A673 (cell line): ENCODE results near the gene SF3B5. TPM values are rescaled to one million over a fixed set of nuclear protein-coding genes. Genes with fewer than 3 reads are reported as not detected.

Experiments used
- BruUV-seq: library from RNA; stranded (reverse); fragments of 400-500 nt; replicated peaks from 2 replicates; lab custom pipeline; 2021; lab: Mats Ljungman, UMichigan
- CTCF ChIA-PET: fragments of 300-600 bp; sonication (Branson Sonifier 250); formaldehyde crosslinking; loops from one replicate; lab custom pipeline; 2022; ENCODE audit warnings: antibody characterized with exemption; lab: Charles Lee
- POLR2A ChIA-PET: fragments of 300-600 bp; sonication (Branson Sonifier 250); formaldehyde crosslinking; loops from one replicate; lab custom pipeline; 2022; ENCODE audit warnings: antibody characterized with exemption; ENCODE audit not compliant: low non-redundant PET; lab: Charles Lee
- DNase-seq: peaks from one replicate; pipeline ENCODE4 v3.0.0-alpha.2; 2015; ENCODE audit warnings: low spot score
- H3K27ac ChIP-seq: fragments of 200-600 bp; sonication (generic); 2 replicates; pipeline ENCODE4 v1.5.1; 2016; ENCODE audit warnings: mixed run types, low read depth, mild to moderate bottlenecking, mixed read lengths, antibody characterized with exemption, low read length; ENCODE audit not compliant: poor library complexity, severe bottlenecking
- H3K27me3 ChIP-seq: fragments of 200-600 bp; sonication (generic); replicated peaks from 2 replicates; pipeline ENCODE4 v1.6.1; 2017; ENCODE audit warnings: mixed run types, low read depth, mild to moderate bottlenecking, mixed read lengths, antibody characterized with exemption, low read length; ENCODE audit not compliant: insufficient read depth, poor library complexity
- H3K36me3 ChIP-seq: fragments of 200-600 bp; sonication (generic); 2 replicates; pipeline ENCODE4 v1.6.1; 2016; ENCODE audit warnings: mixed run types, mild to moderate bottlenecking, mixed read lengths, antibody characterized with exemption, low read length; ENCODE audit not compliant: insufficient read depth, poor library complexity, severe bottlenecking
- H3K4me1 ChIP-seq: fragments of 200-600 bp; sonication (generic); 2 replicates; pipeline ENCODE4 v1.6.1; 2017; ENCODE audit warnings: mixed run types, mild to moderate bottlenecking, mixed read lengths, antibody characterized with exemption, low read length; ENCODE audit not compliant: insufficient read depth, poor library complexity, severe bottlenecking
- H3K4me3 ChIP-seq: fragments of 200-600 bp; sonication (generic); 2 replicates; pipeline ENCODE4 v1.5.1; 2016; ENCODE audit warnings: low read depth, mixed run types, mild to moderate bottlenecking, mixed read lengths, low read length; ENCODE audit not compliant: poor library complexity, severe bottlenecking
- H3K9me3 ChIP-seq: fragments of 200-600 bp; sonication (generic); 2 replicates; pipeline ENCODE4 v1.6.1; 2016; ENCODE audit warnings: mixed run types, low read depth, mild to moderate bottlenecking, mixed read lengths, antibody characterized with exemption, low read length; ENCODE audit not compliant: poor library complexity, severe bottlenecking
- EZH2 ChIP-seq: fragments of 200-600 bp; sonication (generic); IDR thresholded peaks from 2 replicates; pipeline ENCODE4 v1.6.1; 2017; ENCODE audit warnings: borderline replicate concordance, low read depth, mild to moderate bottlenecking, mixed read lengths, antibody characterized with exemption, low read length; ENCODE audit not compliant: poor library complexity, severe bottlenecking
- intact Hi-C: fragments of 100-400 bp; cut with micrococcal nuclease; formaldehyde crosslinking; loops from one replicate; pipeline ENCODE4 v1.10.0; 2022; ENCODE audit not compliant: unreplicated experiment
- total RNA-seq: library from RNA; stranded (reverse); gene quantifications from 2 replicates; pipeline ENCODE4 v1.2.3, GENCODE V29; 2021
- TF ChIP-seq, protein P1 (sequence below): fragments of 300-800, 200-600 bp; sonication (generic); conservative IDR thresholded peaks from 2 replicates; pipeline ENCODE4 v1.5.1; 2017; ENCODE audit warnings: low read depth, mild to moderate bottlenecking, antibody characterized with exemption, low read length, moderate library complexity, mixed read lengths

The SF3B5 gene
- total RNA-seq, 1 experiment from 2014 or later: 135 TPM

DNA sequence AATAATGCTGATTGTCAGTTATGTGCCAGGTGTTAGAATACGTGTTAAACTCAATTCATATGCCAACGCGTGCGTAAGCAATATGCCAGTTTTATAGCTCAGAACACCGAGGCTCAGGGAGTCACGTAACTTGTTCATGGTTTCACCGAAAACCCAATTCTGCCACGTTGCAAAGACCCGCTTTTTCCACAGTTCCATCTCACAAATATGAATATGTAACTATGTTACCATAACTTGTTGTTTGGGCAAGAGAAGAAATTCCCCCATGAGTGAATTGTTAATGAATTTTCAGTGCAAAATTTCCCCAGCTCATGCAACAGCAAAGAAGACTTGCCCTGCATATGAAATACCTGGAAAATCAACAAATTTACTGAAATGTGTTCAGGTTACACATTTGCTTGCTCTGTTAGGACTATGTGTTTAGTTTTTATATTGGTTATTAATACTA is 30.1 kb downstream of the SF3B5 start:
- no peaks in the 10 kb centered on the region for H3K9me3 ChIP-seq
- peaks cover 3% of the 10 kb centered on the region for H3K4me1 ChIP-seq
- intact Hi-C loops: no loop called here
- ChIA-PET POLR2A (no interaction called here), CTCF (no interaction called here)
- TF ChIP-seq, protein P1, sequence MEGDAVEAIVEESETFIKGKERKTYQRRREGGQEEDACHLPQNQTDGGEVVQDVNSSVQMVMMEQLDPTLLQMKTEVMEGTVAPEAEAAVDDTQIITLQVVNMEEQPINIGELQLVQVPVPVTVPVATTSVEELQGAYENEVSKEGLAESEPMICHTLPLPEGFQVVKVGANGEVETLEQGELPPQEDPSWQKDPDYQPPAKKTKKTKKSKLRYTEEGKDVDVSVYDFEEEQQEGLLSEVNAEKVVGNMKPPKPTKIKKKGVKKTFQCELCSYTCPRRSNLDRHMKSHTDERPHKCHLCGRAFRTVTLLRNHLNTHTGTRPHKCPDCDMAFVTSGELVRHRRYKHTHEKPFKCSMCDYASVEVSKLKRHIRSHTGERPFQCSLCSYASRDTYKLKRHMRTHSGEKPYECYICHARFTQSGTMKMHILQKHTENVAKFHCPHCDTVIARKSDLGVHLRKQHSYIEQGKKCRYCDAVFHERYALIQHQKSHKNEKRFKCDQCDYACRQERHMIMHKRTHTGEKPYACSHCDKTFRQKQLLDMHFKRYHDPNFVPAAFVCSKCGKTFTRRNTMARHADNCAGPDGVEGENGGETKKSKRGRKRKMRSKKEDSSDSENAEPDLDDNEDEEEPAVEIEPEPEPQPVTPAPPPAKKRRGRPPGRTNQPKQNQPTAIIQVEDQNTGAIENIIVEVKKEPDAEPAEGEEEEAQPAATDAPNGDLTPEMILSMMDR: no peak
- no peak for TF ChIP-seq EZH2
- BruUV-seq: no TSS peak
- no peaks in the 10 kb centered on the region for H3K36me3 ChIP-seq
- H3K4me3 ChIP-seq: no peak overlapping the region
- no peak for DNase-seq
- H3K27ac ChIP-seq: no peak overlapping the region
- H3K27me3 ChIP-seq: peaks cover 69% of the 10 kb centered on the region

DNA sequence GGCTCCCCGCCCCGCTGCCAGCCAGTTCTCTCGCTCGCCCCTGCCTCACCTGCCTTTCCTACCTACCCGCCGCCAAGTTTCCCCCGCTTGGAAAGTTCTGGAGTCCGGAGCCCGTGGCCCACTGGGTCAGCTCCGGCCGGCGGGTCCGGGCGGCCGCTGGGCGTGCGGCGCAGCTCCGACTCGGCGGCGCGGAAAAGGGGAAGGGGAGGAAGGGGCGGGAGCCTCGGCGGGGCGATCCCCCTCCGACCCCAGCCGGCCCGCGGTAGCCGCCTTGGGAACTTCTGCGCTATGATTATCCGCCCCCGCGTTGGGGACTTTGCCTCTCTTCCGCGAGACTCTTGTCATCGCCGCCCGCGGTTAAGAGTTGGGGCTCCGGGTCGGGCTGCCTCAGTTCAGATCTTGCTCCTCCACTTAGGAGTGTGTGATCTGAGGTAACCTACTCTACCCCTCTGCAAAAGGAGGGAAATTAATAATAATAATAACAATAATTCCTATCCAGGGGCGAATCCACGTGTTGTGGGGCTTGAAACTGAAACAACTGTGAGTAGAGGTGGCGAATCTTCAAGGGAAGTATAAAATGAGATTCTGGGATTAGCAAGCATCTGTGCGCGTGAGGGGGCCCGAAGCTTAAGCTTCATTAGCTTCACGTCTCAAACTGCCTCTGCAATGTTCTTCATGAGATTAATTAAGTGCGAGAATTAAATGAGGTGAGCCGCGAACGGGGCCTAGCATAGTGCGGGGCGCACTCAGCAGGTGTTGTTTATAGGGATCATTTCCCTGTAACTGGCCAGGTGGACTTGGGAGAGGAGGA is 30.8 kb downstream of the SF3B5 start:
- Histone ChIP-seq H3K4me3 (peak overlapping the region; percentile 59), H3K36me3 (no peaks in the 10 kb centered on the region), H3K27me3 (peaks cover 69% of the 10 kb centered on the region), H3K4me1 (peaks cover 3% of the 10 kb centered on the region), H3K27ac (no peak overlapping the region), H3K9me3 (no peaks in the 10 kb centered on the region)
- BruUV-seq: no TSS peak
- TF ChIP-seq, protein P1: no peak
- peak; percentile 1 for TF ChIP-seq EZH2
- peak; percentile 44 for DNase-seq
- ChIA-PET POLR2A (no interaction called here), CTCF (no interaction called here)
- intact Hi-C loops: no loop called here

DNA sequence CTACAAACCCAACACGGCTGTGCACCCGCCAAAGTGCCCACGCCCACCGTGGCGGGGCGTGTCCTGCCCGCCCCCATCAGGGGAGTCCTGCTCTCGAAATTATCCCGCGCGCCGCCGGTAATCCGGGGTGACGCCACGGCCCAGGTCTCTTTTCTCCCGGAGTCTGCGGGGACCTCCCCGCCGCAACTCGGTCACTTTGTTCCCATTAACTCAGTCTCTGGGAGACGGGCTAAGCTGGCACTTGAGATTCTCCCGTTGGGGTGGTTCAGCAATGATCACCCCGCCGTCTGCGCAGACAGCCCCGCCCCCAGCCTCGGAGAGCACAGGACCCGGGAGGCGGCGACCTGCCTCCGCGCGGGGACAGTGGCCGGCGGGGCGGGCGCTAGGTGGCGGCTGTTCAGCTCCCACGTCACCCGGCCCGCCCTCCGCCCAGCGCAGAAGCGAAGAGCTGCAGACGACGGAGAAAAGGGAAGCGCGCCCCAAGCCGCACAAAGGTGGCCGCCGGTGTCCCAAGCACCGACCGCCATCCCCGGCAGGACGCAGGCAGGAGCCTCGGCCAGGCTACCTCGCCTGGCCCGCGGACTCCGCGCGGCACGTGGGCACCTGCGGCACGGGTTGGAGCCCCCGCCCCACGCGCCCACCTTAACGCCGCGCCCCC is 31.5 kb downstream of the SF3B5 start:
- ChIA-PET POLR2A (no interaction called here), CTCF (no interaction called here)
- Histone ChIP-seq H3K27ac (no peak overlapping the region), H3K4me3 (peak overlapping the region; percentile 59), H3K36me3 (no peaks in the 10 kb centered on the region), H3K4me1 (peaks cover 3% of the 10 kb centered on the region), H3K27me3 (peaks cover 69% of the 10 kb centered on the region), H3K9me3 (no peaks in the 10 kb centered on the region)
- TF ChIP-seq EZH2: peak; percentile 41
- TF ChIP-seq, protein P1: peak; percentile 36; the same call in 1 of the 2 replicates
- BruUV-seq: no TSS peak
- peak; percentile 64 for DNase-seq
- intact Hi-C loops: loop anchor here (1.0 kb wide), 1 partner anchor 31 kb away; the partner anchor contains the start of gene SF3B5
